ENCODE results near the gene FN3KRP. TPM values are rescaled to one million over a fixed set of nuclear protein-coding genes. Genes with fewer than 3 reads are reported as not detected.
A peak's percentile ranks its signal among the peaks of the same experiment; 100 is the strongest.

The FN3KRP gene
- total and polyA plus RNA-seq, 2 of the 13 experiments (the other 11 are each of a cell fraction or from before 2014, with no cell fraction given): 22.4 to 28.2 TPM

DNA sequence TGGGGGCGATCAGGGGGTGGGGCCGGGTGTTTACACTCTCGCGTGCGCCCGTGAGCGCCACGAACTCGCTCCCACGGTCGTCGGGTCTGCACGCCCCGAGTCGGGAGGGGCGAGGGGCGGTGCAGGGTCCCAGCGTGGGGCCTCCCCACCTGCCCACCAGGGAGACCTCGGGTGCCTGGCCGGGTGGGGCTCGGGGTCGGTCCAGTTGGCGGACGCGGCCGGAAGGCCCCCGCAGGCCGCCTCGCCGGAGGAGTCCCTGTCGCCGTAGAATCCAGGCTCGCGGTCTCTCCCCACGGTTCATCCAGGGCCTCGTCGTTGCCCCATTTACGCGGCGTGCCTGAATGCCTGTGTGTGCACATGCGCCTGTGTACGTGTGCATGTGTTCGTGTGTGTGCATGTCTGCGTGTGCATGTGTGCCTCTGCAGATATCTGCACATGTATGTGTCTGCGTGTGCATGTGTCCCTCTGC is 17.5 kb upstream of the FN3KRP start (continued):
- no peak for TF ChIP-seq KDM1A (CRISPR knock-in tag; IDR thresholded peaks at IDR 0.05)
- TF ChIP-seq SOX6 (IDR thresholded peaks at IDR 0.05): no peak
- no peak for TF ChIP-seq SOX6 (CRISPR knock-in tag; IDR thresholded peaks at IDR 0.05)
- peak; percentile 53; the same call in 1 of the 2 replicates for TF ChIP-seq ZNF598 (CRISPR knock-in tag; IDR thresholded peaks at IDR 0.05; ENCODE audit: borderline replicate concordance)
- TF ChIP-seq ZBTB7B (CRISPR knock-in tag; IDR thresholded peaks at IDR 0.05): no peak
- TF ChIP-seq SUZ12 (IDR thresholded peaks at IDR 0.05; ENCODE audit: low read depth, low read length): no peak
- no peak for TF ChIP-seq ATM (IDR thresholded peaks at IDR 0.05; ENCODE audit: borderline replicate concordance)
- TF ChIP-seq CC2D1A (CRISPR knock-in tag; IDR thresholded peaks at IDR 0.05): no peak
- TF ChIP-seq TBX2 (CRISPR knock-in tag; IDR thresholded peaks at IDR 0.05; ENCODE audit: borderline replicate concordance): no peak
- no peak for TF ChIP-seq ZNF460 (CRISPR knock-in tag; IDR thresholded peaks at IDR 0.05; ENCODE audit: borderline replicate concordance)
- TF ChIP-seq, protein P1, sequence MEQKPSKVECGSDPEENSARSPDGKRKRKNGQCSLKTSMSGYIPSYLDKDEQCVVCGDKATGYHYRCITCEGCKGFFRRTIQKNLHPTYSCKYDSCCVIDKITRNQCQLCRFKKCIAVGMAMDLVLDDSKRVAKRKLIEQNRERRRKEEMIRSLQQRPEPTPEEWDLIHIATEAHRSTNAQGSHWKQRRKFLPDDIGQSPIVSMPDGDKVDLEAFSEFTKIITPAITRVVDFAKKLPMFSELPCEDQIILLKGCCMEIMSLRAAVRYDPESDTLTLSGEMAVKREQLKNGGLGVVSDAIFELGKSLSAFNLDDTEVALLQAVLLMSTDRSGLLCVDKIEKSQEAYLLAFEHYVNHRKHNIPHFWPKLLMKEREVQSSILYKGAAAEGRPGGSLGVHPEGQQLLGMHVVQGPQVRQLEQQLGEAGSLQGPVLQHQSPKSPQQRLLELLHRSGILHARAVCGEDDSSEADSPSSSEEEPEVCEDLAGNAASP (CRISPR knock-in tag; IDR thresholded peaks at IDR 0.05; ENCODE audit: borderline replicate concordance): no peak
- TF ChIP-seq TBX3 (IDR thresholded peaks at IDR 0.05; ENCODE audit: borderline replicate concordance): no peak
- TF ChIP-seq ZNF766 (CRISPR knock-in tag; IDR thresholded peaks at IDR 0.05; ENCODE audit: borderline replicate concordance): no peak
- TF ChIP-seq ZFY (CRISPR knock-in tag; IDR thresholded peaks at IDR 0.05): no peak; the same call in none of the 2 replicates
- TF ChIP-seq SP5 (CRISPR knock-in tag; IDR thresholded peaks at IDR 0.05; ENCODE audit: borderline replicate concordance, low read depth): no peak
- TF ChIP-seq ZNF318 (CRISPR knock-in tag; IDR thresholded peaks at IDR 0.05): no peak
- TF ChIP-seq, protein P2, sequence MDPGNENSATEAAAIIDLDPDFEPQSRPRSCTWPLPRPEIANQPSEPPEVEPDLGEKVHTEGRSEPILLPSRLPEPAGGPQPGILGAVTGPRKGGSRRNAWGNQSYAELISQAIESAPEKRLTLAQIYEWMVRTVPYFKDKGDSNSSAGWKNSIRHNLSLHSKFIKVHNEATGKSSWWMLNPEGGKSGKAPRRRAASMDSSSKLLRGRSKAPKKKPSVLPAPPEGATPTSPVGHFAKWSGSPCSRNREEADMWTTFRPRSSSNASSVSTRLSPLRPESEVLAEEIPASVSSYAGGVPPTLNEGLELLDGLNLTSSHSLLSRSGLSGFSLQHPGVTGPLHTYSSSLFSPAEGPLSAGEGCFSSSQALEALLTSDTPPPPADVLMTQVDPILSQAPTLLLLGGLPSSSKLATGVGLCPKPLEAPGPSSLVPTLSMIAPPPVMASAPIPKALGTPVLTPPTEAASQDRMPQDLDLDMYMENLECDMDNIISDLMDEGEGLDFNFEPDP (CRISPR knock-in tag; conservative IDR thresholded peaks at IDR 0.05): no peak
- TF ChIP-seq ZNF569 (CRISPR knock-in tag; IDR thresholded peaks at IDR 0.05; ENCODE audit: borderline replicate concordance): no peak
- no peak for TF ChIP-seq TEAD3 (CRISPR knock-in tag; optimal IDR thresholded peaks at IDR 0.05; ENCODE audit: borderline replicate concordance)
- no peak for TF ChIP-seq MAFF (IDR thresholded peaks at IDR 0.05; ENCODE audit: low read depth, low read length)
